ENCODE results near the gene PWWP2B.
A peak's percentile ranks its signal among the peaks of the same experiment; 100 is the strongest.

PWWP2B gene

GRCh38 chr10:132356621-132357195 is 40.3 kb upstream of the PWWP2B start:
- Histone ChIP-seq H3K4me3 (IDR thresholded peaks at IDR 0.05; ENCODE audit: insufficient read depth, low read depth, low read length) (no peak overlapping the region), H3K9ac (no peak overlapping the region), H3K4me2 (no peak overlapping the region), H4K20me1 (ENCODE audit: insufficient read depth) (no peaks in the 10 kb centered on the region), H3K27ac (no peak overlapping the region), H3K27me3 (ENCODE audit: insufficient read depth, low read depth) (peaks cover 28% of the 10 kb centered on the region; the same call in 1 of the 2 replicates), H3K4me1 (ENCODE audit: low read depth, poor library complexity, severe bottlenecking) (no peaks in the 10 kb centered on the region), H3K36me3 (ENCODE audit: insufficient read depth) (no peaks in the 10 kb centered on the region), H3K79me2 (ENCODE audit: insufficient read depth, low read depth) (no peaks in the 10 kb centered on the region), H2AFZ (ENCODE audit: low read depth) (no peak overlapping the region)
- TF ChIP-seq, protein P1, sequence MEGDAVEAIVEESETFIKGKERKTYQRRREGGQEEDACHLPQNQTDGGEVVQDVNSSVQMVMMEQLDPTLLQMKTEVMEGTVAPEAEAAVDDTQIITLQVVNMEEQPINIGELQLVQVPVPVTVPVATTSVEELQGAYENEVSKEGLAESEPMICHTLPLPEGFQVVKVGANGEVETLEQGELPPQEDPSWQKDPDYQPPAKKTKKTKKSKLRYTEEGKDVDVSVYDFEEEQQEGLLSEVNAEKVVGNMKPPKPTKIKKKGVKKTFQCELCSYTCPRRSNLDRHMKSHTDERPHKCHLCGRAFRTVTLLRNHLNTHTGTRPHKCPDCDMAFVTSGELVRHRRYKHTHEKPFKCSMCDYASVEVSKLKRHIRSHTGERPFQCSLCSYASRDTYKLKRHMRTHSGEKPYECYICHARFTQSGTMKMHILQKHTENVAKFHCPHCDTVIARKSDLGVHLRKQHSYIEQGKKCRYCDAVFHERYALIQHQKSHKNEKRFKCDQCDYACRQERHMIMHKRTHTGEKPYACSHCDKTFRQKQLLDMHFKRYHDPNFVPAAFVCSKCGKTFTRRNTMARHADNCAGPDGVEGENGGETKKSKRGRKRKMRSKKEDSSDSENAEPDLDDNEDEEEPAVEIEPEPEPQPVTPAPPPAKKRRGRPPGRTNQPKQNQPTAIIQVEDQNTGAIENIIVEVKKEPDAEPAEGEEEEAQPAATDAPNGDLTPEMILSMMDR (conservative IDR thresholded peaks at IDR 0.05; ENCODE audit: low read depth, low read length): no peak

- Histone ChIP-seq H3K4me3 (IDR thresholded peaks at IDR 0.05; ENCODE audit: insufficient read depth, low read depth, low read length) (no peak overlapping the region), H3K9ac (no peak overlapping the region), H3K4me1 (ENCODE audit: low read depth, poor library complexity, severe bottlenecking) (no peaks in the 10 kb centered on the region), H4K20me1 (ENCODE audit: insufficient read depth) (no peaks in the 10 kb centered on the region), H3K79me2 (ENCODE audit: insufficient read depth, low read depth) (no peaks in the 10 kb centered on the region), H3K27me3 (ENCODE audit: insufficient read depth, low read depth) (peaks cover 28% of the 10 kb centered on the region; the same call in 1 of the 2 replicates), H3K4me2 (no peak overlapping the region), H3K27ac (no peak overlapping the region), H2AFZ (ENCODE audit: low read depth) (no peak overlapping the region), H3K36me3 (ENCODE audit: insufficient read depth) (no peaks in the 10 kb centered on the region)
- TF ChIP-seq, protein P1 (conservative IDR thresholded peaks at IDR 0.05; ENCODE audit: low read depth, low read length): no peak
These were observed 39.5 kb upstream of the PWWP2B start for GRCh38 chr10:132357286-132358058.

DNA sequence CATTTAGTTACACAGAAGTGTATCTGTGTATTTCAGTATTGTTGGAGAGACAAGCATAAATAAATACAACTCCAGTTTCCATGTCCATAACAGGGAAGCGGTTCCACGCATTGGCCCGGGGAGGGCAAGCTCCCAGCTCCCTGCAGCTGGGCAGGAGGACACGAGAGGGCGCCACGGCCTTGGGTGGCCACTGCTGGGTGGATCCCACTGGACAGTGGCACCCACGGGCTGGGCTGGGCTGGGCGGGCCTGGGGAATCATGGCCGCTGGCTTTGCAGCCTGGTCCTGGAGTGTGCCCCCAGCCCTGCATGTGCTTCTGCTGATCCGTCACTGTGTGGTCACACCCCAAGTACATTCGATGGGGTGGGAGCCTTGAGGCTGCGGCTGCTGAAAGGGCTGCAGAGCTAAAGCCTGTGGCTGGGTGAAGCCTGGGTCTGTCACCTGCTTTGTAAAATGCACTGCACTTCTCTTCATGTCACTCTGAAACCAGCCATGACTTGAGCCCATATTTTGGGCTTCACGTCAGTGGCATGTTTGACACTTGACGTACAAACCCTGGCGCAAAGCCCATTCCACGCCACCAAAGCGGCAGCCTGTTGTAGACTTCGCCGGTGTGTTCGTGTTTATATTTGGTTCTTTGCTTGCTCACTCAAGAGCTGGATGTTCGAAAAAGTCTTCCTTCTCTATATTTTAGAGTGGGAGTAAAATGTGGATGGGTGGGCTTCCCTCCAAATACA is 37.5 kb upstream of the PWWP2B start:
- no peak overlapping the region for H3K4me2 ChIP-seq
- no peaks in the 10 kb centered on the region for H3K4me1 ChIP-seq (ENCODE audit: low read depth, poor library complexity, severe bottlenecking)
- no peak overlapping the region for H3K9ac ChIP-seq
- no peak overlapping the region for H3K4me3 ChIP-seq (IDR thresholded peaks at IDR 0.05; ENCODE audit: insufficient read depth, low read depth, low read length)
- TF ChIP-seq, protein P1 (conservative IDR thresholded peaks at IDR 0.05; ENCODE audit: low read depth, low read length): no peak
- H3K36me3 ChIP-seq (ENCODE audit: insufficient read depth): no peaks in the 10 kb centered on the region
- no peak overlapping the region for H3K27ac ChIP-seq
- H4K20me1 ChIP-seq (ENCODE audit: insufficient read depth): no peaks in the 10 kb centered on the region
- H3K27me3 ChIP-seq (ENCODE audit: insufficient read depth, low read depth): peaks cover 26% of the 10 kb centered on the region; the same call in 1 of the 2 replicates
- H3K79me2 ChIP-seq (ENCODE audit: insufficient read depth, low read depth): no peaks in the 10 kb centered on the region
- H2AFZ ChIP-seq (ENCODE audit: low read depth): no peak overlapping the region

DNA sequence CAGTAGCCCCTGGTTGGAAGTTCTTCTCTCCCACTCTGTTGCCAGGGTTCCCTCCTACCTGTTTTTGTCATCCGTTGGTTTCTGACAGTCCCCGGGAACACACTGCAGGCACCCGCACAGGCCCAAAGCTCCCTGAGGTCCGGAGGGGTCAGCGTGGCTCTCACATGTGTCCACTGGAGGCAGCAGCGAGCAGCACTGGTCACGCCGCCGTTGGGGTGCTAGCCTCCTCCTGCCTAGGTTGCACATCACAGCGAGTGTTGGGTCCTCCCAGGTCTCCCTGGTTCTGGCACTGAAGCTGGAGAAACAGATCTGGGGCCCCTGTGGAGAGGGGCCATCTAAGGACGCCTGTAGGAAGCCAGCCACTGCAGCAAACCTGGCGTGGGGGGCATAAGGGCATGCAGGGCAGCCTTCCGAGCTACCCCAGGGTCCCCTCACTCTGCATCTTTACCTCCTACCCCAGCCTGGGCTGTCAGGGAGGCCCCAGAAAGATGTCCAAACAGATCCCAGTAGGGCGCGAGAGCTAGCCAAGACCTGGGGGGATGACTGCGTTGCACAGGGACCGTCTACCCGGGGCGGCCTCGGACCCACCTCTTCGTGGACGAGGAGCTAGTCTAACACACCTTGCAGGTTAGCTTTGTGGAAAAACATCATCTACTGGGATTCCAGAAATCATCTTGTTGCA is 36.1 kb upstream of the PWWP2B start:
- no peak overlapping the region for H3K27ac ChIP-seq
- H3K4me1 ChIP-seq (ENCODE audit: low read depth, poor library complexity, severe bottlenecking): no peaks in the 10 kb centered on the region
- TF ChIP-seq, protein P1 (conservative IDR thresholded peaks at IDR 0.05; ENCODE audit: low read depth, low read length): peak; percentile 50
- no peaks in the 10 kb centered on the region for H4K20me1 ChIP-seq (ENCODE audit: insufficient read depth)
- H3K4me3 ChIP-seq (IDR thresholded peaks at IDR 0.05; ENCODE audit: insufficient read depth, low read depth, low read length): no peak overlapping the region
- H3K79me2 ChIP-seq (ENCODE audit: insufficient read depth, low read depth): no peaks in the 10 kb centered on the region
- no peak overlapping the region for H2AFZ ChIP-seq (ENCODE audit: low read depth)
- no peak overlapping the region for H3K9ac ChIP-seq
- H3K4me2 ChIP-seq: no peak overlapping the region
- H3K27me3 ChIP-seq (ENCODE audit: insufficient read depth, low read depth): peaks cover 17% of the 10 kb centered on the region; the same call in 1 of the 2 replicates
- no peaks in the 10 kb centered on the region for H3K36me3 ChIP-seq (ENCODE audit: insufficient read depth)
